ENCODE data around the gene MED8. TPM values are rescaled to one million over a fixed set of nuclear protein-coding genes. Genes with fewer than 3 reads are reported as not detected.

Gene MED8
- total and polyA plus RNA-seq, 2 of the 13 experiments (the other 11 are each of a cell fraction or from before 2014, with no cell fraction given), result 16.9 to 77.4 TPM

- H3K4me2 ChIP-seq (ENCODE audit: low read depth, low read length), result no peak overlapping the region
- BruUV-seq (replicated peaks), result no TSS peak
- no peak overlapping the region for H3K4me3 ChIP-seq (replicated peaks in 1 of 3; ENCODE audit: insufficient read depth in 1 of 3, low read depth in 2 of 3, low read length in 3 of 3)
- ATAC-seq (no peak), DNase-seq (ENCODE audit: low spot score) (no peak), FAIRE-seq (no peak)
- no peaks in the 10 kb centered on the region for H3K9me3 ChIP-seq (ENCODE audit: low read length)
- in situ Hi-C loops (cut with HindIII; ENCODE audit: extremely low pct_ligation_motif_present, low pct_unique_long_range_greater_than_20kb), result loop anchor here (25.0 kb wide), 1 partner anchor 512 kb away; no protein-coding TSS in a partner anchor
- H3K79me2 ChIP-seq (ENCODE audit: insufficient read depth, low read length), result no peaks in the 10 kb centered on the region
- H3K9ac ChIP-seq (ENCODE audit: insufficient read depth, low read depth, low read length), result no peak overlapping the region
- intact Hi-C loops (cut with micrococcal nuclease; ENCODE audit: unreplicated experiment), result no loop called here
- no peak overlapping the region for H3K27ac ChIP-seq (ENCODE audit: extremely low read length, insufficient read depth, low read length)
- POLR2A ChIA-PET, result no interaction called here
- CTCF ChIA-PET (ENCODE audit: low intra/inter-chr PET ratio, low total read pairs), result no interaction called here
- no peaks in the 10 kb centered on the region for H3K27me3 ChIP-seq (ENCODE audit: control insufficient read depth in 1 of 2, insufficient read depth in 2 of 2, low read length in 2 of 2)
- no peaks in the 10 kb centered on the region for H4K20me1 ChIP-seq (ENCODE audit: insufficient read depth, low read length)
- H3K36me3 ChIP-seq (replicated peaks in 1 of 2; ENCODE audit: control insufficient read depth in 1 of 2, insufficient read depth in 2 of 2, low read length in 2 of 2), result peaks cover 30 to 78% of the 10 kb centered on the region in 2 experiments
- no peak overlapping the region for H2AFZ ChIP-seq (ENCODE audit: low read length)
- H3K4me1 ChIP-seq (ENCODE audit: insufficient read depth, low read length), result no peaks in the 10 kb centered on the region
- WGBS (ENCODE audit: low lambda C conversion rate), result 95% methylated on average over 22 of the region's 23 CpGs
- TF ChIP-seq SIX1 (CRISPR knock-in tag; IDR thresholded peaks at IDR 0.05; ENCODE audit: borderline replicate concordance) (no peak), SRSF9 (IDR thresholded peaks at IDR 0.05; ENCODE audit: borderline replicate concordance, insufficient read depth, low read depth, low read length, poor library complexity, severe bottlenecking) (no peak), PPARG (CRISPR knock-in tag; conservative IDR thresholded peaks at IDR 0.05) (no peak), ZBTB49 (CRISPR knock-in tag; IDR thresholded peaks at IDR 0.05; ENCODE audit: borderline replicate concordance) (no peak), SOX5 (CRISPR knock-in tag; IDR thresholded peaks at IDR 0.05; ENCODE audit: borderline replicate concordance) (no peak), SP4 (CRISPR knock-in tag; IDR thresholded peaks at IDR 0.05) (no peak)
- TF ChIP-seq, protein P1, sequence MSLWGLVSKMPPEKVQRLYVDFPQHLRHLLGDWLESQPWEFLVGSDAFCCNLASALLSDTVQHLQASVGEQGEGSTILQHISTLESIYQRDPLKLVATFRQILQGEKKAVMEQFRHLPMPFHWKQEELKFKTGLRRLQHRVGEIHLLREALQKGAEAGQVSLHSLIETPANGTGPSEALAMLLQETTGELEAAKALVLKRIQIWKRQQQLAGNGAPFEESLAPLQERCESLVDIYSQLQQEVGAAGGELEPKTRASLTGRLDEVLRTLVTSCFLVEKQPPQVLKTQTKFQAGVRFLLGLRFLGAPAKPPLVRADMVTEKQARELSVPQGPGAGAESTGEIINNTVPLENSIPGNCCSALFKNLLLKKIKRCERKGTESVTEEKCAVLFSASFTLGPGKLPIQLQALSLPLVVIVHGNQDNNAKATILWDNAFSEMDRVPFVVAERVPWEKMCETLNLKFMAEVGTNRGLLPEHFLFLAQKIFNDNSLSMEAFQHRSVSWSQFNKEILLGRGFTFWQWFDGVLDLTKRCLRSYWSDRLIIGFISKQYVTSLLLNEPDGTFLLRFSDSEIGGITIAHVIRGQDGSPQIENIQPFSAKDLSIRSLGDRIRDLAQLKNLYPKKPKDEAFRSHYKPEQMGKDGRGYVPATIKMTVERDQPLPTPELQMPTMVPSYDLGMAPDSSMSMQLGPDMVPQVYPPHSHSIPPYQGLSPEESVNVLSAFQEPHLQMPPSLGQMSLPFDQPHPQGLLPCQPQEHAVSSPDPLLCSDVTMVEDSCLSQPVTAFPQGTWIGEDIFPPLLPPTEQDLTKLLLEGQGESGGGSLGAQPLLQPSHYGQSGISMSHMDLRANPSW (CRISPR knock-in tag; IDR thresholded peaks at IDR 0.05; ENCODE audit: borderline replicate concordance), result no peak
- TF ChIP-seq, protein P2, sequence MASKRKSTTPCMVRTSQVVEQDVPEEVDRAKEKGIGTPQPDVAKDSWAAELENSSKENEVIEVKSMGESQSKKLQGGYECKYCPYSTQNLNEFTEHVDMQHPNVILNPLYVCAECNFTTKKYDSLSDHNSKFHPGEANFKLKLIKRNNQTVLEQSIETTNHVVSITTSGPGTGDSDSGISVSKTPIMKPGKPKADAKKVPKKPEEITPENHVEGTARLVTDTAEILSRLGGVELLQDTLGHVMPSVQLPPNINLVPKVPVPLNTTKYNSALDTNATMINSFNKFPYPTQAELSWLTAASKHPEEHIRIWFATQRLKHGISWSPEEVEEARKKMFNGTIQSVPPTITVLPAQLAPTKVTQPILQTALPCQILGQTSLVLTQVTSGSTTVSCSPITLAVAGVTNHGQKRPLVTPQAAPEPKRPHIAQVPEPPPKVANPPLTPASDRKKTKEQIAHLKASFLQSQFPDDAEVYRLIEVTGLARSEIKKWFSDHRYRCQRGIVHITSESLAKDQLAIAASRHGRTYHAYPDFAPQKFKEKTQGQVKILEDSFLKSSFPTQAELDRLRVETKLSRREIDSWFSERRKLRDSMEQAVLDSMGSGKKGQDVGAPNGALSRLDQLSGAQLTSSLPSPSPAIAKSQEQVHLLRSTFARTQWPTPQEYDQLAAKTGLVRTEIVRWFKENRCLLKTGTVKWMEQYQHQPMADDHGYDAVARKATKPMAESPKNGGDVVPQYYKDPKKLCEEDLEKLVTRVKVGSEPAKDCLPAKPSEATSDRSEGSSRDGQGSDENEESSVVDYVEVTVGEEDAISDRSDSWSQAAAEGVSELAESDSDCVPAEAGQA (IDR thresholded peaks at IDR 0.05; ENCODE audit: low read depth), result no peak
- TF ChIP-seq, protein P2 (CRISPR knock-in tag; IDR thresholded peaks at IDR 0.05; ENCODE audit: borderline replicate concordance), result no peak
- TF ChIP-seq, protein P3, sequence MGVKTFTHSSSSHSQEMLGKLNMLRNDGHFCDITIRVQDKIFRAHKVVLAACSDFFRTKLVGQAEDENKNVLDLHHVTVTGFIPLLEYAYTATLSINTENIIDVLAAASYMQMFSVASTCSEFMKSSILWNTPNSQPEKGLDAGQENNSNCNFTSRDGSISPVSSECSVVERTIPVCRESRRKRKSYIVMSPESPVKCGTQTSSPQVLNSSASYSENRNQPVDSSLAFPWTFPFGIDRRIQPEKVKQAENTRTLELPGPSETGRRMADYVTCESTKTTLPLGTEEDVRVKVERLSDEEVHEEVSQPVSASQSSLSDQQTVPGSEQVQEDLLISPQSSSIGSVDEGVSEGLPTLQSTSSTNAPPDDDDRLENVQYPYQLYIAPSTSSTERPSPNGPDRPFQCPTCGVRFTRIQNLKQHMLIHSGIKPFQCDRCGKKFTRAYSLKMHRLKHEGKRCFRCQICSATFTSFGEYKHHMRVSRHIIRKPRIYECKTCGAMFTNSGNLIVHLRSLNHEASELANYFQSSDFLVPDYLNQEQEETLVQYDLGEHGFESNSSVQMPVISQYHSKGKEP (CRISPR knock-in tag; IDR thresholded peaks at IDR 0.05), result no peak
These were observed 34.3 kb upstream of the MED8 start for GRCh38 chr1:43423672-43424550.

Data from HepG2 (cell line).